Ovary (tissue), 9 donors: ENCODE measurements around the gene MYL5. TPM values are rescaled to one million over a fixed set of nuclear protein-coding genes. Genes with fewer than 3 reads are reported as not detected.

Source experiments
- DNase-seq, 5 donors: peaks; one replicate each; pipeline ENCODE4 v3.0.0-alpha.2; 2019 to 2020
- H3K27ac ChIP-seq, 2 donors: fragments of 200-600 bp; one replicate each; pipeline versions ENCODE4 v1.5.1 to v1.8.0; 2019 to 2022
- H3K27me3 ChIP-seq: fragments of 200-600 bp; one replicate; pipeline ENCODE4 v1.8.0; 2022
- H3K36me3 ChIP-seq: fragments of 200-600 bp; sonication (generic); one replicate; pipeline ENCODE4 v1.5.1; 2019
- H3K4me1 ChIP-seq: one replicate; pipeline ENCODE4 v1.8.1; 2013; ENCODE audit warnings: mild to moderate bottlenecking, moderate library complexity; ENCODE audit not compliant: insufficient read depth
- H3K4me3 ChIP-seq: fragments of 200-600 bp; sonication (generic); one replicate; pipeline ENCODE4 v1.5.1; 2017
- H3K9me3 ChIP-seq, 2 donors: fragments of 200-600 bp in 1 of 2; sonication (generic) in 1 of 2; one replicate each; pipeline versions ENCODE4 v1.5.1 to v1.8.1; 2013 to 2019; ENCODE audit warnings: mild to moderate bottlenecking in 1 of 2, moderate library complexity in 1 of 2
- EP300 ChIP-seq: sonication (generic); formaldehyde crosslinking; IDR thresholded peaks from one replicate; pipeline ENCODE4 v1.6.1; 2017; ENCODE audit warnings: antibody characterized with exemption
- POLR2A ChIP-seq: fragments of 450-650 bp; IDR thresholded peaks from one replicate; pipeline ENCODE4 v1.6.1; 2017; ENCODE audit warnings: antibody characterized with exemption, mild to moderate bottlenecking, moderate library complexity
- WGBS, 3 donors: extraction: QIAGEN DNeasy Blood & Tissue Kit in 1 of 3; methylation state at CpG; one replicate each; pipeline versions ENCODE4 v1.1.5 to v1.1.7; 2013 to 2017; 5-methylcytosine and 5-hydroxymethylcytosine counted together
- intact Hi-C, 4 donors: fragments of 100-400 bp; cut with DNase I; formaldehyde crosslinking; loops; one replicate each; pipeline versions ENCODE4 v1.11.0 to v1.15.1; 2022 to 2023
- polyA plus RNA-seq, 2 donors: library from polyadenylated mRNA; stranded (reverse); fragments of 200-250 nt in 1 of 2; fragments of 350-450 nt in 1 of 2; fragmentation: Illumina TruSeq in 1 of 2; extraction: RNeasy Lipid Tissue Mini Kit (QIAGEN cat#74804) in 1 of 2; gene quantifications; one replicate each; pipeline ENCODE4 v1.2.3, GENCODE V29; 2013 to 2014
- total RNA-seq, 7 donors: library from RNA; depleted of rRNA in 2 of 7; stranded (reverse); fragments of >200 nt in 2 of 7; fragmentation: NEBNext Ultra II Directional in 3 of 7; extraction: Animal tissue kit (Norgen Biotek cat#: 25700) in 3 of 7; gene quantifications; one replicate each; pipeline versions ENCODE4 v1.1.0 to v1.2.4, GENCODE V29; 2016 to 2023
- TF ChIP-seq, protein P1 (sequence below), 3 donors: fragments of 450-650 bp in 2 of 3; fragments of 200-600 bp in 1 of 3; IDR thresholded peaks; one replicate each; pipeline versions ENCODE4 v1.5.1 to v1.8.0; 2016 to 2022; ENCODE audit warnings: antibody characterized with exemption in 3 of 3, mild to moderate bottlenecking in 1 of 3
- donor health status: DM: no; HTN: no; CAD: no; lungs with moderate emphysema.
- donor health status: DM: no; HTN: no; CAD: no.
- donor health status: Bipolar disorder and iron deficiency.
- donor health status: DM: yes; HTN: yes; CAD: no.
- donor health status: DM: no; HTN: no; CAD: no.
- donor health status: DM: yes; HTN: yes; CAD: no.

MYL5 gene
- total and polyA plus RNA-seq, 9 donors, result 4.0 to 18.3 (median 9.3) TPM

DNA sequence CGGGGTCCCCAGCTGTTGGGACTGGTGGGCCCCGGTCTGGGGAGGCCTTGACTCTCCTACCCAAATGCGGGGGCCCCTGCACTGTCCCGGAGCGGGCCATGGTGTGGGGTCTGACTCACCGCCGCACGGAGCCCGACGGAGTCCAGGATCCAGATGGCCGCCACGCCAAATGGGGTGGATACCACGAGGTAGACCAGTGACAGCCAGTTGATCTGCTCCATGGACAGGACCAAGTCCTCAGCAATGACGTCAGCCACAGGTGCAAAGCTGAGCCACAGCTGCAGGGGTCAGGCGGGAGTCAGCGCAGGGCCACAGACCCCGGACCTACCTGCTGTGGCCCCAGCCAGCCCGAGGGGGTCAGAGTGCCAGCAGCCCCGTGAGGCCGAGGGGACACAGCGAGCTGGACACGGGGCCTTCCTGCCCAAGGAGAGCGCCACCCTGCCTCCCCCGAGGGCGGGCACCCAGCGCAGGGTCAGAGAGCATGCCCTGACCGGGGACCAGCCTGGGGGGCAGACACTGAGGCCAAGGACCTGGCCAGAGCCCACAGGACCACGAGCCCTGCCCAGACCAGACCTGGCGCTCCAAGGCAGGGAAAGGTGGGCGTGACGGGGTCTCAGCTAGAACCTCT is 12.2 kb downstream of the MYL5 start:
- intact Hi-C loops, result no loop called here

DNA sequence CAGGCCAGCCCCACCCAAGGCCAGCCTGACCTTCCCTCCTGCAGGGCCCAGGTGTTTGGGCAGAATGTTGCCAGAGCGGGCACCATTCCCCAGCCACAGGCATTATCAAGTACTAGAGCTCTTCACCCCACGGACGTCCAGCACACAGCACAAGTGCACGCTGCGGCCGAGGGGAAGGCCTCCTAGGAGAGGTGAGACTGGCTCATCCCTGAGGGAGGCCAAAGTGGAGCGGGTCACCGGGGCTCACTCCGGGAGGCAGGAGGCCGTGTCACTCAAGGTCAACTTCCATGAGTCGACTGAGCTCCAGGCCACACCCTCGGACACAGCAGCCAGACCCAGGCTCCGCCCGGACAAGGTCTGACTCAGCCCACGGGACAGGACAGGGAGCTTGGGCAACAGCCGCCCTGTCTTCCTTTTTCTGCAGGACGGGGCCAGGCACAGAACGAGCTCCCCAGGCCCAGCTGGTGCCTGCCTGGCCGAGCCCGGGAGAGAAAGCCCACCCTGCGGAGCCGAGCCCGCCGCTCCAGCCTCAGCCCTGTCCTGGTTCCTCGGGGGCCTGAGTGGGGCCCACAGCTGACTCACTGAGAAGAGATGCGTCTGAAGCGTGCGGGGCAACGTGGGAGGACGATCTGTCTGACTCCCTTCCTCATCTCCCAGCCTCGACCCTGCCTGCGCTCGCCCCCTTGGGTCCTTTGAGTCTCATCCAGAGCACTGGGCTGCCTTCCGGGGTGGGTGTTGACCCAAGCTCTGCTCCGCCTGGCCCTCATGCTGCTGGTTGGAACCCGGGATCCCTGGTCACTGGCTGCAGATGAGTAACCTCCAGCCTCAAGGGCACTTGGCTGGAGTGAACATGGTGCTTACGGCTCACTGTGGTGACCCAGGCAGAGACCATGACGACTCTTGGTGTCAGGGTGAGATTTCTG is 13.0 kb downstream of the MYL5 start:
- Histone ChIP-seq H3K36me3 (no peaks in the 10 kb centered on the region), H3K27ac (no peak overlapping the region), H3K27me3 (no peaks in the 10 kb centered on the region), H3K4me1 (no peaks in the 10 kb centered on the region), H3K4me3 (no peak overlapping the region), H3K9me3 (no peaks in the 10 kb centered on the region)
- intact Hi-C loops, result no loop called here
- peak in 3 of 5 donors; percentile 40 to 57 (median 44) for DNase-seq
- 62 to 66% (median 65%) methylated on average over 38 of the region's 38 CpGs for WGBS, 3 donors
- TF ChIP-seq EP300 (no peak), POLR2A (no peak)
- TF ChIP-seq, protein P1, sequence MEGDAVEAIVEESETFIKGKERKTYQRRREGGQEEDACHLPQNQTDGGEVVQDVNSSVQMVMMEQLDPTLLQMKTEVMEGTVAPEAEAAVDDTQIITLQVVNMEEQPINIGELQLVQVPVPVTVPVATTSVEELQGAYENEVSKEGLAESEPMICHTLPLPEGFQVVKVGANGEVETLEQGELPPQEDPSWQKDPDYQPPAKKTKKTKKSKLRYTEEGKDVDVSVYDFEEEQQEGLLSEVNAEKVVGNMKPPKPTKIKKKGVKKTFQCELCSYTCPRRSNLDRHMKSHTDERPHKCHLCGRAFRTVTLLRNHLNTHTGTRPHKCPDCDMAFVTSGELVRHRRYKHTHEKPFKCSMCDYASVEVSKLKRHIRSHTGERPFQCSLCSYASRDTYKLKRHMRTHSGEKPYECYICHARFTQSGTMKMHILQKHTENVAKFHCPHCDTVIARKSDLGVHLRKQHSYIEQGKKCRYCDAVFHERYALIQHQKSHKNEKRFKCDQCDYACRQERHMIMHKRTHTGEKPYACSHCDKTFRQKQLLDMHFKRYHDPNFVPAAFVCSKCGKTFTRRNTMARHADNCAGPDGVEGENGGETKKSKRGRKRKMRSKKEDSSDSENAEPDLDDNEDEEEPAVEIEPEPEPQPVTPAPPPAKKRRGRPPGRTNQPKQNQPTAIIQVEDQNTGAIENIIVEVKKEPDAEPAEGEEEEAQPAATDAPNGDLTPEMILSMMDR (IDR thresholded peaks at IDR 0.05), result no peak

More for the DNA sequence above, 12.2 kb downstream of the MYL5 start:
- Histone ChIP-seq H3K36me3 (no peaks in the 10 kb centered on the region), H3K4me1 (no peaks in the 10 kb centered on the region), H3K9me3 (no peaks in the 10 kb centered on the region), H3K27me3 (no peaks in the 10 kb centered on the region), H3K27ac (no peak overlapping the region), H3K4me3 (no peak overlapping the region)
- WGBS, 3 donors, result 89 to 92% (median 90%) methylated on average over 24 to 31 of the region's 31 CpGs
- peak in 2 of 5 donors; percentile 16 to 23 for DNase-seq
- TF ChIP-seq EP300, result no peak
- TF ChIP-seq, protein P1 (IDR thresholded peaks at IDR 0.05), result no peak
- no peak for TF ChIP-seq POLR2A

DNA sequence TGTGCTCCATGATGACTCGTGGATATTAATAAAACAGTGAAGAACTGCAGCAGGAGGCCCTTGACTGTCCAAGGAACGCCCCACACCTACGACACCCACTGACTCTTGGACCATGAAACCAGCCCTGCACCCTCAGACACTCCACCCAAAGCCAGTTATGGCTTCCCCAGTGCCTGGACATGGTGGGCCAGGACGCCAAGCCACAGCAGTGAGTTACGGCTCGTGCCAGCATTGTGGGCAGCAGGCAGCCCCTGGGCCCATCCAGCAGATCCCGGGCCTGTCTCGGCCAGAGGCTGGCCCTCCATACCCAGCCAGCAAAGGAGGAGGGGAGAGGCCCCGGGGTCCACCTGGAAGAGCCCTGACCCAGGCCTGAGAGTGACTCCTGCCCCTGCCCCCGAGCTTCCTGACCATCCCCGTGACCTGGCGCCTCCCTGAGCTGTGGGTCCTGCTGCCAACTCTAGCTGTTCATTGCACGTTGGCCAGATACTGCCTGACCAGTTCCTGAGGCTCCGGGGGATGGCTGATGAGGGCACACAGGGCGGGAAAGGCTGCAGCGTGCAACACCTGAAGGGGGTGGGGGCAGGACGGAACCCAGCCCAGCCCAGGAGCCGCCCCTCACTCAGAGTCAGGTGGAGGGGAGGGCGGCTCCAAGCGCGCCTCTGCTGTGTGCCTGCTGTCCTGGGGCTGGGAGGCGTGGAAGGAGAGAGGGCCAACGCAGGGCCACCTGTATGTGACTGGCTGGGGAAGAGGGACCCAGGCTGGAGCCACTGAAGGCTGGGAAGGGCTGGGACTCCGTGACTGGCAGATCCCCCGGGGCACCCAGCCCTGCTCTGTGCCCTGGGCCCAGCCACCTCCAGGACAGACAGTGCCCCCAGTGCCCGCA is 13.9 kb downstream of the MYL5 start:
- intact Hi-C loops, result no loop called here
- H3K36me3 ChIP-seq, result no peaks in the 10 kb centered on the region
- DNase-seq, result peak in 1 of 5 donors; percentile 20
- H3K9me3 ChIP-seq, result no peaks in the 10 kb centered on the region
- no peaks in the 10 kb centered on the region for H3K4me1 ChIP-seq
- no peak overlapping the region for H3K27ac ChIP-seq
- peak overlapping the region; percentile 11 for H3K4me3 ChIP-seq
- no peaks in the 10 kb centered on the region for H3K27me3 ChIP-seq
- WGBS, 3 donors, result 75 to 79% (median 79%) methylated on average over 25 to 26 of the region's 26 CpGs
- TF ChIP-seq, protein P1 (IDR thresholded peaks at IDR 0.05), result no peak
- TF ChIP-seq EP300 (no peak), POLR2A (no peak)
